Measurements from ENCODE around the gene RNF138.
"Not testable (repeated sequence)": the region's sequence is repeated elsewhere in the genome, so short reads cannot be mapped to it uniquely, and the experiment has no call there.

The RNF138 gene

GRCh38 chr18:32176745-32177144, 85.1 kb downstream of the RNF138 start:
- not testable (repeated sequence) for DNase-seq

GRCh38 chr18:32177530-32177929, 85.9 kb downstream of the RNF138 start:
- no peak for DNase-seq

All from activated CD4-positive, alpha-beta T cell treated with anti-CD3 and anti-CD28 coated beads, Interleukin-2, Interleukin-6, amounts not matched to agents 100 ng/mL and 50 ng/mL, durations not matched to agents 16 hours and 8 hours (primary cell).